Measurements from ENCODE around the gene UQCRQ. TPM values are rescaled to one million over a fixed set of nuclear protein-coding genes. Genes with fewer than 3 reads are reported as not detected.

Gene UQCRQ
- total RNA-seq, 1 experiment from 2014 or later = 306 TPM

- H3K79me2 ChIP-seq (ENCODE audit: insufficient read depth, low read length) = no peaks in the 10 kb centered on the region
- H3K14ac ChIP-seq (ENCODE audit: insufficient read depth, low read length) = no peak overlapping the region
- Mint-ChIP-seq H3K36me3 (ENCODE audit: insufficient read depth in 1 of 3, low read depth in 3 of 3) (peaks cover 29 to 81% (median 79%) of the 10 kb centered on the region in 3 experiments; a peak in 6 of 7 replicates), H3K4me3 (no peak overlapping the region), H3K9me3 (no peaks in the 10 kb centered on the region), H3K27me3 (ENCODE audit: low read depth) (no peaks in the 10 kb centered on the region), H3K27ac (no peak overlapping the region), H3K4me1 (peaks cover 0 to 2% of the 10 kb centered on the region in 2 experiments; a peak in 1 of 4 replicates)
- no peak overlapping the region for H2BK12ac ChIP-seq (ENCODE audit: insufficient read length, low read depth, low read length)
- no peak for DNase-seq
- no peak overlapping the region for H4K91ac ChIP-seq (ENCODE audit: insufficient read length, low read depth, low read length)
- H4K5ac ChIP-seq (ENCODE audit: insufficient read length, low read depth, low read length) = no peak overlapping the region
- H3K4ac ChIP-seq (ENCODE audit: low read depth, low read length) = no peak overlapping the region
- no peaks in the 10 kb centered on the region for H4K20me1 ChIP-seq (ENCODE audit: control insufficient read depth, insufficient read depth, insufficient read length)
- no peak overlapping the region for H2BK120ac ChIP-seq (ENCODE audit: low read depth, low read length, poor library complexity, severe bottlenecking)
- H3K23ac ChIP-seq (ENCODE audit: insufficient read length, low read depth, low read length) = no peak overlapping the region
- no peaks in the 10 kb centered on the region for H3K79me1 ChIP-seq (ENCODE audit: insufficient read depth, low read depth, low read length, poor library complexity, severe bottlenecking)
- H2AK5ac ChIP-seq (ENCODE audit: insufficient read length, low read length) = no peak overlapping the region
- no peak for TF ChIP-seq CTCF (conservative IDR thresholded peaks at IDR 0.05)
- no peak overlapping the region for H3K9ac ChIP-seq (ENCODE audit: extremely low read depth, insufficient read length, low read length)
- H3K27ac ChIP-seq (ENCODE audit: insufficient read length, low read depth, low read length) = no peak overlapping the region
- no peaks in the 10 kb centered on the region for H3K27me3 ChIP-seq (ENCODE audit: insufficient read depth, low read length)
- H2AFZ ChIP-seq (ENCODE audit: low read length) = no peak overlapping the region
- no peak overlapping the region for H3T11ph ChIP-seq (ENCODE audit: low read length)
- no CpG with 5 or more reads among the region's 1 CpG for WGBS (ENCODE audit: extremely low coverage, insufficient read length, low lambda C conversion rate)
- no peak overlapping the region for H2BK5ac ChIP-seq (ENCODE audit: insufficient read length, low read length)
- no peaks in the 10 kb centered on the region for H3K9me3 ChIP-seq (ENCODE audit: control insufficient read depth, low read depth, low read length)
- no peaks in the 10 kb centered on the region for H3K4me1 ChIP-seq (ENCODE audit: insufficient read depth, low read length)
- H3K56ac ChIP-seq (ENCODE audit: insufficient read length, low read depth, low read length) = no peak overlapping the region
- no peak overlapping the region for H3K18ac ChIP-seq (ENCODE audit: insufficient read length, low read depth, low read length)
- H2BK20ac ChIP-seq (ENCODE audit: low read depth, low read length, poor library complexity, severe bottlenecking) = no peak overlapping the region
- H3K4me2 ChIP-seq (ENCODE audit: insufficient read depth, insufficient read length, low read length) = no peak overlapping the region
- no peak overlapping the region for H2BK15ac ChIP-seq (ENCODE audit: low read depth, low read length)
- H4K8ac ChIP-seq (replicated peaks; ENCODE audit: insufficient read length, low read depth, low read length) = no peak overlapping the region
- no peaks in the 10 kb centered on the region for H3K23me2 ChIP-seq (ENCODE audit: insufficient read length, low read depth, low read length, poor library complexity, severe bottlenecking)
These were observed 20.8 kb downstream of the UQCRQ start for GRCh38 chr5:132887283-132887682.

Data from H9 (cell line).